HG03159 (cell line): ENCODE results near the gene CABS1.

Source experiments
- ATAC-seq: cut with Tn5 transposase; IDR thresholded peaks from one replicate; pipeline ENCODE4 v1.9.1; 2021; ENCODE audit warnings: mild to moderate bottlenecking, moderate library complexity; ENCODE audit not compliant: unreplicated experiment

Gene CABS1

DNA sequence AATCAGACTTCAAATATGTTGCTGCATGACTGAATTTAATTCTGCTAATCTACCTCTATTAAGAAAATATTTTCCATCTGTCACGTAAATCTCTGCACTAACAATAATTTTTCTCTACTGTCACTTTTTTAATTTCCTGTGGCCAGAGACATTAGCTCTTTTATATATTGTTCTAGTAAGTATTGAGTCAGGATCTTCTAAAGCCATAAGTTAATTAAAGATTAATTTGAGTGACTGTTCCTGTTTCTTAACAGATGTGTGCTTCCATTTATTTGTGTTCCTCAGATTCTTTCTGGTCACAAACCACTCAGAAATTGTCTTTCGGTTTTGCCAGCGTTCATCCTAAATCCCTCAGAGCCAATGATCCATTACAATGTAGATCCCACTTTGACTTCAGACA, 45.8 kb downstream of the CABS1 start:
- no peak for ATAC-seq

DNA sequence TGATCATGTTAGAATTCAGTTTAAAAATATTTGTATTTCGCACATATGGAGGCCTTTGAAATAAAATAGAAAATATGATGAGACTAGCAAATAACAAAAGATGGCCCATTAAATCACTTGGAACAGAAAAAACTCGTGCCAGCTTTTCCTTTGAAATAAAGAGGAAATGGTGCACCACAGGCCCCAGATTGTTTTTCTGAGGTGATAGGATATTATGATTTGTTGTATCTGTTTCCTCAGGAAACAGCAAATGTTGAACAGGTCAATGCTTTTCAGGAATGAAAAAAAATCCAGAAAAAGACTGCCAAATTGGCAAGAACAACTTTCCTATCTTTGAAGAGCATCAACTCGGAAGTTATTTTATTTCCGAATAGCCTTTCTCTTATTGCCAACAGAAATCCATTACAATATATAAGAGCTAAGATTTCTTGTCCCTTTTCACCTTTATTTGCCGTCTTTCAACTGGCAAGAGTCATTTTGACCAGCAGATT, 48.0 kb downstream of the CABS1 start, which contains the start of gene SMR3B:
Gene SMR3B, plus strand, starts transcription at position 441 of the 491 bp plus-strand sequence. CDS start 1,380 bp downstream, outside the sequence.
- no peak for ATAC-seq
